Liver (tissue), 9 donors: ENCODE results near the gene RASGRP3. TPM values are rescaled to one million over a fixed set of nuclear protein-coding genes. Genes with fewer than 3 reads are reported as not detected.

ENCODE experiments used
- DNase-seq: peaks from one replicate; pipeline ENCODE4 v3.0.0-alpha.2; 2017; ENCODE audit warnings: low spot score
- H3K27ac ChIP-seq, 2 donors: one replicate each; pipeline ENCODE4 v1.7.0; 2013; ENCODE audit warnings: inconsistent platforms in 2 of 2, low read length in 2 of 2, control low read depth in 1 of 2, low read depth in 1 of 2, mild to moderate bottlenecking in 1 of 2
- H3K27me3 ChIP-seq, 4 donors: one replicate each; pipeline versions ENCODE4 v1.6.1 to v1.7.0; 2013; ENCODE audit warnings: low read length in 3 of 4, inconsistent platforms in 1 of 4, mild to moderate bottlenecking in 1 of 4, moderate library complexity in 1 of 4; ENCODE audit not compliant: control insufficient read depth in 4 of 4, insufficient read depth in 4 of 4
- H3K36me3 ChIP-seq, 4 donors: one replicate each; pipeline versions ENCODE4 v1.6.1 to v1.7.0; 2013; ENCODE audit warnings: low read length in 3 of 4, mild to moderate bottlenecking in 3 of 4, low read depth in 1 of 4, moderate library complexity in 1 of 4; ENCODE audit not compliant: control insufficient read depth in 4 of 4, insufficient read depth in 3 of 4
- H3K4me1 ChIP-seq, 4 donors: one replicate each; pipeline versions ENCODE4 v1.6.1 to v1.7.0; 2013; ENCODE audit warnings: low read length in 3 of 4, mild to moderate bottlenecking in 3 of 4, moderate library complexity in 1 of 4; ENCODE audit not compliant: control insufficient read depth in 4 of 4, insufficient read depth in 4 of 4
- H3K4me3 ChIP-seq, 3 donors: one replicate each; pipeline versions ENCODE4 v1.6.1 to v1.7.0; 2013; ENCODE audit warnings: low read length in 3 of 3, control low read depth in 1 of 3, low read depth in 1 of 3, mild to moderate bottlenecking in 1 of 3
- H3K9ac ChIP-seq, 2 donors: one replicate each; pipeline ENCODE4 v1.7.0; 2013; ENCODE audit warnings: low read length in 2 of 2, mild to moderate bottlenecking in 2 of 2, moderate library complexity in 2 of 2, control low read depth in 1 of 2, low read depth in 1 of 2
- H3K9me3 ChIP-seq, 4 donors: one replicate each; pipeline versions ENCODE4 v1.6.1 to v1.7.0; 2013; ENCODE audit warnings: low read length in 3 of 4; ENCODE audit not compliant: control insufficient read depth in 4 of 4
- ATF3 ChIP-seq: IDR thresholded peaks from 2 replicates; pipeline ENCODE4 v1.6.1; 2016; ENCODE audit warnings: antibody characterized with exemption
- CTCF ChIP-seq: fragments of 150-350 bp; IDR thresholded peaks from 2 replicates; pipeline ENCODE4 v1.5.1; 2017; ENCODE audit warnings: improper control_type of control experiment, low read depth, low read length; ENCODE audit not compliant: missing input control
- EGR1 ChIP-seq, 2 donors: IDR thresholded peaks; 2 replicates each; pipeline ENCODE4 v1.6.1; 2016 to 2018; ENCODE audit warnings: antibody characterized with exemption in 2 of 2, low read depth in 2 of 2
- FOXA1 ChIP-seq: IDR thresholded peaks from 2 replicates; pipeline ENCODE4 v1.6.1; 2016; ENCODE audit warnings: antibody characterized with exemption
- FOXA2 ChIP-seq: IDR thresholded peaks from 2 replicates; pipeline ENCODE4 v1.6.1; 2016; ENCODE audit warnings: antibody characterized with exemption
- GABPA ChIP-seq, 2 donors: IDR thresholded peaks in 1 of 2; conservative IDR thresholded peaks in 1 of 2; 2 replicates each; pipeline ENCODE4 v1.6.1; 2016; ENCODE audit warnings: antibody characterized with exemption in 2 of 2, mild to moderate bottlenecking in 1 of 2, moderate library complexity in 1 of 2
- HNF4A ChIP-seq, 2 donors: conservative IDR thresholded peaks; 2 replicates each; pipeline ENCODE4 v1.6.1; 2016; ENCODE audit warnings: antibody characterized with exemption in 2 of 2, mild to moderate bottlenecking in 2 of 2
- HNF4G ChIP-seq: IDR thresholded peaks from 2 replicates; pipeline ENCODE4 v1.6.1; 2016; ENCODE audit warnings: antibody characterized with exemption
- JUND ChIP-seq, 2 donors: IDR thresholded peaks; 2 replicates each; pipeline ENCODE4 v1.6.1; 2016; ENCODE audit warnings: antibody characterized with exemption in 2 of 2
- MAX ChIP-seq: IDR thresholded peaks from 2 replicates; pipeline ENCODE4 v1.6.1; 2016; ENCODE audit warnings: antibody characterized with exemption
- NR2F2 ChIP-seq: IDR thresholded peaks from 2 replicates; pipeline ENCODE4 v1.6.1; 2016; ENCODE audit warnings: antibody characterized with exemption
- RAD21 ChIP-seq, 2 donors: IDR thresholded peaks; 2 replicates each; pipeline ENCODE4 v1.6.1; 2016; ENCODE audit warnings: antibody characterized with exemption in 2 of 2, mild to moderate bottlenecking in 2 of 2
- REST ChIP-seq: IDR thresholded peaks from 2 replicates; pipeline ENCODE4 v1.6.1; 2016; ENCODE audit warnings: antibody characterized with exemption, mild to moderate bottlenecking
- SP1 ChIP-seq: IDR thresholded peaks from 2 replicates; pipeline ENCODE4 v1.6.1; 2018; ENCODE audit warnings: antibody characterized with exemption, mild to moderate bottlenecking
- TAF1 ChIP-seq: conservative IDR thresholded peaks from 2 replicates; pipeline ENCODE4 v1.6.1; 2016; ENCODE audit warnings: antibody characterized with exemption, mild to moderate bottlenecking
- YY1 ChIP-seq: IDR thresholded peaks from 2 replicates; pipeline ENCODE4 v1.6.1; 2016; ENCODE audit warnings: antibody characterized with exemption, mild to moderate bottlenecking
- WGBS: extraction: QIAGEN DNeasy Blood & Tissue Kit; methylation state at CpG from one replicate; pipeline ENCODE4 v1.1.7; 2013; 5-methylcytosine and 5-hydroxymethylcytosine counted together
- polyA plus RNA-seq, 2 donors: library from polyadenylated mRNA; stranded (reverse) in 1 of 2; unstranded in 1 of 2; fragments of 200-250 nt in 1 of 2; fragments of >200 nt in 1 of 2; fragmentation: Nextera tagmentation in 1 of 2; extraction: Ambion mirVana in 1 of 2; gene quantifications; one replicate each; pipeline versions ENCODE4 v1.2.1 to v1.2.3, GENCODE V29; 2013 to 2015
- total RNA-seq, 2 donors: library from RNA; depleted of rRNA; stranded (reverse); fragments of >200 nt; gene quantifications; one replicate each; pipeline ENCODE4 v1.2.3, GENCODE V29; 2014
- TF ChIP-seq, protein P1 (sequence below): IDR thresholded peaks from 2 replicates; pipeline ENCODE4 v1.6.1; 2016; ENCODE audit warnings: antibody characterized with exemption
- donor health status: healthy.
- donor health status: healthy.
- donor health status: healthy.
- donor health status: healthy.
- donor health status: healthy.

Gene RASGRP3
- total and polyA plus RNA-seq, 4 donors = 1.8 to 9.9 (median 7.0) TPM

- no peaks in the 10 kb centered on the region for H3K36me3 ChIP-seq
- TF ChIP-seq HNF4A (conservative IDR thresholded peaks at IDR 0.05) = no peak
- no peak for TF ChIP-seq JUND (IDR thresholded peaks at IDR 0.05)
- no peak for TF ChIP-seq HNF4G
- TF ChIP-seq YY1 = no peak
- TF ChIP-seq FOXA1 = no peak
- TF ChIP-seq, protein P1, sequence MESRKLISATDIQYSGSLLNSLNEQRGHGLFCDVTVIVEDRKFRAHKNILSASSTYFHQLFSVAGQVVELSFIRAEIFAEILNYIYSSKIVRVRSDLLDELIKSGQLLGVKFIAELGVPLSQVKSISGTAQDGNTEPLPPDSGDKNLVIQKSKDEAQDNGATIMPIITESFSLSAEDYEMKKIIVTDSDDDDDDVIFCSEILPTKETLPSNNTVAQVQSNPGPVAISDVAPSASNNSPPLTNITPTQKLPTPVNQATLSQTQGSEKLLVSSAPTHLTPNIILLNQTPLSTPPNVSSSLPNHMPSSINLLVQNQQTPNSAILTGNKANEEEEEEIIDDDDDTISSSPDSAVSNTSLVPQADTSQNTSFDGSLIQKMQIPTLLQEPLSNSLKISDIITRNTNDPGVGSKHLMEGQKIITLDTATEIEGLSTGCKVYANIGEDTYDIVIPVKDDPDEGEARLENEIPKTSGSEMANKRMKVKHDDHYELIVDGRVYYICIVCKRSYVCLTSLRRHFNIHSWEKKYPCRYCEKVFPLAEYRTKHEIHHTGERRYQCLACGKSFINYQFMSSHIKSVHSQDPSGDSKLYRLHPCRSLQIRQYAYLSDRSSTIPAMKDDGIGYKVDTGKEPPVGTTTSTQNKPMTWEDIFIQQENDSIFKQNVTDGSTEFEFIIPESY = no peak
- TF ChIP-seq TAF1 = no peak
- TF ChIP-seq NR2F2 = no peak
- TF ChIP-seq ATF3 = no peak
- no peak overlapping the region for H3K9ac ChIP-seq
- peaks cover 0 to 4% (median 2%) of the 10 kb centered on the region in 4 donors for H3K9me3 ChIP-seq
- no peak overlapping the region for H3K4me3 ChIP-seq
- H3K27ac ChIP-seq = no peak overlapping the region
- 75% methylated on average over 2 of the region's 2 CpGs for WGBS
- no peaks in the 10 kb centered on the region for H3K27me3 ChIP-seq
- no peak for DNase-seq
- H3K4me1 ChIP-seq = no peaks in the 10 kb centered on the region
Observed at GRCh38 chr2:33488178-33488690, 11.8 kb downstream of the RASGRP3 start.

DNA sequence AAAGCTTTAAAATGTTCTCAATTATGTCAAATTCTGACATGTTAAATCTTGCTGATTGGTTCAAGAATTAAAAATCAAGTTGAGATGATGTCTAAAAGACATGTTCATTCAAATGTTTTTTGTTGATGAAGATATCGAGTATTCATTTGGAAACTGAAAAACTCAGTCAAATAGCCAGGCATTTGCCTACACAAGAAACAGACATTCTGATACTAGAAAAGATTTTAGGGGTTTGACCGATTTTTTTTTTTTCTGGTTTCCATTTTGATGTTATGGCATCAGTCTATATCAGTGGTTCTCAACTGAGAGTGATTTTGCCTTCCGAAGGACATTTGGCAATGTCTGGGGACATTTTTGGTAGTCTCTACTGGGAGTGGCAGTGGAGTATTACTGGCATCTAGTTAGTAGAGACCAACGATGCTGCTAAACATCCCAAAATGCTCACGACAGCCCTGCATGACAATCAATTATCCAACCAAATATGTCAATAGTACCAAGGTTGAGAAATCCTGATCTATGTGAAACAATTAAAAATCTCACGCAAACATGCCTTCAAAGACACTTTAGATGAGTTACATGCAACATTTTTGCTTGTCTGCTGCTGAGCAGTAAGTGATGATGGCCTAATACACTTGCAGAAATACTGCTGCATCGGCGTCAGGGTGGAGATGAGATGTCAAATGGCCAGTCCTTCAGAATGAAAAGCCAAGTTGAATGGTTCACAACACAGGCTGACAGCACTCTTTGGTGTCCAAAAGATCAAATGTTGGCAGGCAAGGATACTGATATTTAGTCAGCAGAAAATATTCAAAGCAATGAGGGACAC is 12.5 kb downstream of the RASGRP3 start:
- Histone ChIP-seq H3K36me3 (no peaks in the 10 kb centered on the region), H3K27ac (no peak overlapping the region), H3K9me3 (peaks cover 0 to 4% (median 2%) of the 10 kb centered on the region in 4 donors), H3K27me3 (no peaks in the 10 kb centered on the region), H3K9ac (no peak overlapping the region), H3K4me3 (no peak overlapping the region), H3K4me1 (no peaks in the 10 kb centered on the region)
- DNase-seq = no peak
- TF ChIP-seq HNF4A (conservative IDR thresholded peaks at IDR 0.05) = no peak
- no peak for TF ChIP-seq FOXA2
- no peak for TF ChIP-seq SP1
- no peak for TF ChIP-seq RAD21 (IDR thresholded peaks at IDR 0.05)
- TF ChIP-seq MAX = no peak
- no peak for TF ChIP-seq EGR1 (IDR thresholded peaks at IDR 0.05; ENCODE audit: low read depth in 2 of 2)
- TF ChIP-seq CTCF = no peak
- TF ChIP-seq, protein P1 = no peak
- no peak for TF ChIP-seq ATF3
- no peak for TF ChIP-seq GABPA (IDR thresholded peaks at IDR 0.05 in 1 of 2, conservative IDR thresholded peaks at IDR 0.05 in 1 of 2)
- no peak for TF ChIP-seq HNF4G
- no peak for TF ChIP-seq NR2F2
- TF ChIP-seq REST = no peak
- whole genome bisulfite sequencing = 83% methylated on average over 8 of the region's 8 CpGs
